ENCODE data around the gene CADM1. TPM values are rescaled to one million over a fixed set of nuclear protein-coding genes. Genes with fewer than 3 reads are reported as not detected.

The CADM1 gene
- total RNA-seq, 6 experiments from 2014 or later, result 21.1 to 56.7 (median 30.6) TPM

DNA sequence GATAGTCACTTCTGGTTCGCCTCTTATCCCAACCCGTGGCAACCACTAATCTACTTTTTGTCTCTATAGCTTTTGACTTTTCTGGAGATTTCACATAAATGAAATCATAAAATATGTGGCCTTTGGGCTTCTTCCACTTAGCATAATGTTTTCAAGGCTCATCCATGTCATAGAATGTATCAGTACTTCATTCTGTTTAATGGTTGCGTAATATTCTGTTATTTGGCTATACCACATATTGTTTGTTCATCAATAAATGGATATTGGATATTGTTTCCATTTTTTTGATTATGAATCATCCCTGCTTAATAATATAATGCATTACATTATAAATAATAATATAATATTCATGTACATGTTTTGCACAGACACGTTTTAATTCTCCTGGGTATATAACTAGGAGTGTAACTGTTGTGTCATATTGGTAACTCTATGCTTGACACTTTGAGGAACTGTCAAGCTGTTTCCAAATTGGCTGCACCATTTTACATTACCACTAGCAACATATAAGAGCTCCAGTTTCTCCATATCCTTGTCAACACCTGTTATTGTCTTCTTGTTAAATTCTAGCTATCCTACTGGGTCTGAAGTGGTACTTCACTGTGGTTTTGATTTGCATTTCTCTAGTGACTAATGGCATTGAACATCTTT is 181.5 kb downstream of the CADM1 start:
- intact Hi-C loops (cut with DNase I), result no loop called here
- ATAC-seq, result no peak
- WGBS (ENCODE audit: insufficient coverage, low coverage, low lambda C conversion rate, missing lambda C conversion rate), result 85% methylated on average over 4 of the region's 4 CpGs

DNA sequence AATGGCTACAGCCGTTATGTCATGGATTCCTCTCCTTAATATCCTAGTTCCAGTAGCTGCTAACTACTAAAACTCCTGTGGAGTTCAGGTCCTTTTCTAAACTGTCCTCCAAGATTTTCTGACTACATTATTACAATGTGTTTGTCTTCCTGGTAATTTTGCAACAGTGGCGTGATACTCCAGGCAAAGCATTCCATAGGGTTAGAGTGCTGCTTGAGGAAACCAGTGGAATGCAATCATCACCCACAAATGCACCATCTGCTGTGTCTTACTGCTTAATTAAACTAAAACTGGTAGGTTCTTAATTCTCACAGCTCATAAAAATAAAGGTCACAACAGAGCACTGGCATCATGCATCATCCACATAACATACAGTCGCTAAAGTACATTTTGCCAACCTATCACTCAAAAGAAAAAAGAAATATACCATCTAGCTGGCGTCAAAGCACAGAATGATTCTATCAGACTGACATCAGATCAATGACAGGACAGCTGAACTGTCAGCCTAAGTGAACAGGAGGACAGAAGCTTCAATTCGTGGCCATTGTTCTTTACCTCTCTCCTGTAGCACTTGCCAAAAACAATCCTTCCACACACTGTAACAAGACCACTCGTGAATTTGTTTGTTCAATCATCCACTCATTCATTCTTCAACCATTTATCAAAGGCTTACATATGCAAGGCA is 182.5 kb downstream of the CADM1 start:
- Histone ChIP-seq H3K27ac (no peak overlapping the region), H3K27me3 (no peaks in the 10 kb centered on the region), H3K36me3 (no peaks in the 10 kb centered on the region), H3K4me3 (no peak overlapping the region), H3K4me1 (peaks cover 0 to 3% (median 0%) of the 10 kb centered on the region in 4 donors), H3K9me3 (no peaks in the 10 kb centered on the region)
- intact Hi-C loops (cut with DNase I), result no loop called here
- ATAC-seq (no peak), DNase-seq (no peak)
- TF ChIP-seq CTCF (IDR thresholded peaks at IDR 0.05), result no peak
- TF ChIP-seq POLR2A (IDR thresholded peaks at IDR 0.05), result no peak
- whole genome bisulfite sequencing (ENCODE audit: insufficient coverage, low coverage, low lambda C conversion rate, missing lambda C conversion rate), result 77% methylated on average over 6 of the region's 6 CpGs

More for the DNA sequence above, 181.5 kb downstream of the CADM1 start:
- Histone ChIP-seq H3K27ac (no peak overlapping the region), H3K27me3 (no peaks in the 10 kb centered on the region), H3K9me3 (no peaks in the 10 kb centered on the region), H3K36me3 (no peaks in the 10 kb centered on the region), H3K4me1 (peaks cover 0 to 3% (median 0%) of the 10 kb centered on the region in 4 donors), H3K4me3 (no peak overlapping the region)
- DNase-seq, result no peak
- TF ChIP-seq POLR2A (IDR thresholded peaks at IDR 0.05), result no peak
- no peak for TF ChIP-seq CTCF (IDR thresholded peaks at IDR 0.05)

DNA sequence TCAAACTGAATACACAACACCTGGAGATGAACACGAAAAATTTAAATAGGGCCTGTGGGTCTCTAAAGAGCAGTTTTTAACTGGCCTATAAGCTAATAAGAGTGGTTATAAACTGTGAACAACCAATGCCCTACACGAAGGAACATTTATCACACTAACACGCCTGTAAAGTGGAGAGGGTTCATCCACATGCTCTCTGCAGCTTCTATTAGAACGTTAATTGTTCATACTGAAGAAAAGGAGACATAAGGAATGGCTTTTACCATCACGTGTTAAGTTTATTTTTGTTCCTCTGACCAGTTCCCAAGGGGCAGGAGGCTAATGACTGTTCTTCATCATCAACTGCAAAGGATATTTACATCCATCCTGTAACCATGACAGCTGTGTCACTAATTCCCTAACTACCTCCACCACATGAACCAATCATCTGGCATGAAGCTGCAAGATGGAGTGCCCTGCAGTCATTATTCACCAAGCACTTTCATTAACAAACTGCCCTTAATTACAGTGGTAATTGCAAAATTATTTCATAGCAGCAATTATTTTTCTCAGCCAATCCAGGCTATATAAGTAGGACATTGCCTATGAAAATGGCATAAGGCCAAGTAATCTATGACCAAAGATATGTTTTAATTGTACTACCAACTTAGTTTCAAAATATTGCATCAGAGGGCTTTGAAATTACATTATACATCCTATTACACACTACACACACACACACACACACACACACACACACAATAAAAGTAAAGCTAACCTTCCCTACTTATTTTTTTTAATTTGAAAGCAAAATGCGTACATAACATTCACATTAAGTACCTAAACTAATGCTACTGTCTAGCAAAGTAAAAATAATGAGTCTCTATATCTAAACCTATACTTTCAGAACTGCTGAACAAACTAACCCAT is 186.7 kb downstream of the CADM1 start:
- intact Hi-C loops (cut with DNase I), result no loop called here
- no peaks in the 10 kb centered on the region for H3K9me3 ChIP-seq
- DNase-seq (no peak), ATAC-seq (no peak)
- H3K36me3 ChIP-seq, result no peaks in the 10 kb centered on the region
- WGBS (ENCODE audit: insufficient coverage, low coverage, low lambda C conversion rate, missing lambda C conversion rate), result 71% methylated on average over 6 of the region's 6 CpGs
- H3K27ac ChIP-seq, result no peak overlapping the region
- H3K27me3 ChIP-seq, result no peaks in the 10 kb centered on the region
- H3K4me1 ChIP-seq, result no peaks in the 10 kb centered on the region
- TF ChIP-seq CTCF (IDR thresholded peaks at IDR 0.05) (no peak), POLR2A (IDR thresholded peaks at IDR 0.05) (no peak)
- H3K4me3 ChIP-seq, result no peak overlapping the region

- Histone ChIP-seq H3K9me3 (no peaks in the 10 kb centered on the region), H3K4me3 (no peak overlapping the region), H3K4me1 (no peaks in the 10 kb centered on the region), H3K27ac (no peak overlapping the region), H3K27me3 (no peaks in the 10 kb centered on the region), H3K36me3 (no peaks in the 10 kb centered on the region)
- TF ChIP-seq POLR2A (IDR thresholded peaks at IDR 0.05) (no peak), CTCF (IDR thresholded peaks at IDR 0.05) (no peak)
- WGBS (ENCODE audit: insufficient coverage, low coverage, low lambda C conversion rate, missing lambda C conversion rate), result 67% methylated on average over 5 of the region's 5 CpGs
- no peak for DNase-seq
- no peak for ATAC-seq
- intact Hi-C loops (cut with DNase I), result no loop called here
Measured at GRCh38 chr11:115316696-115317095, 187.5 kb downstream of the CADM1 start.

Data from right lobe of liver (tissue), 6 donors.